NCI-H2107 treated with DMSO at 0.1 percent for 48 hours (cell line): Measurements from ENCODE around the gene IRF2BP1.
A peak's percentile ranks its signal among the peaks of the same experiment; 100 is the strongest.

Experiments
- DNase-seq: peaks from one replicate; lab custom pipeline; 2025; ENCODE audit not compliant: unreplicated experiment; lab: John Stamatoyannopoulos, UW

The IRF2BP1 gene

GRCh38 chr19:45885556-45886426 lies at the start of gene IRF2BP1:
IRF2BP1 (minus strand) TSS chr19:45886141; CDS start chr19:45885774, 367 bp downstream.
- peak; percentile 52 for DNase-seq

- DNase-seq, result no peak
These were observed 49.3 kb upstream of the IRF2BP1 start for GRCh38 chr19:45935267-45935666.

GRCh38 chr19:45934551-45935230 lies 48.8 kb upstream of the IRF2BP1 start:
- no peak for DNase-seq

- DNase-seq, result no peak
These were observed 47.8 kb upstream of the IRF2BP1 start for GRCh38 chr19:45933759-45934158.

GRCh38 chr19:45931055-45931454 lies 45.1 kb upstream of the IRF2BP1 start:
- no peak for DNase-seq

- no peak for DNase-seq
These were observed 43.3 kb upstream of the IRF2BP1 start for GRCh38 chr19:45929247-45929646.

GRCh38 chr19:45927565-45928261 lies 41.8 kb upstream of the IRF2BP1 start:
- peak; percentile 65 for DNase-seq

- DNase-seq, result no peak
These were observed 39.0 kb upstream of the IRF2BP1 start for GRCh38 chr19:45924891-45925447.

GRCh38 chr19:45922281-45922680 lies 36.3 kb upstream of the IRF2BP1 start:
- DNase-seq, result no peak

GRCh38 chr19:45920458-45920857 lies 34.5 kb upstream of the IRF2BP1 start:
- no peak for DNase-seq

- no peak for DNase-seq
These were observed 33.7 kb upstream of the IRF2BP1 start for GRCh38 chr19:45919678-45920077.

GRCh38 chr19:45918721-45919120 lies 32.8 kb upstream of the IRF2BP1 start:
- no peak for DNase-seq

- DNase-seq, result no peak
These were observed 31.6 kb upstream of the IRF2BP1 start for GRCh38 chr19:45917421-45918091.

- no peak for DNase-seq
These were observed 28.2 kb upstream of the IRF2BP1 start, which contains the start of gene NANOS2 for GRCh38 chr19:45913874-45914830. NANOS2 (minus strand) TSS chr19:45914778; CDS start chr19:45914693, 85 bp downstream.

- no peak for DNase-seq
These were observed 25.4 kb upstream of the IRF2BP1 start for GRCh38 chr19:45911291-45911690.

GRCh38 chr19:45908956-45909355 lies 23.0 kb upstream of the IRF2BP1 start:
- no peak for DNase-seq

- DNase-seq, result no peak
These were observed 20.3 kb upstream of the IRF2BP1 start for GRCh38 chr19:45906221-45906620.

GRCh38 chr19:45905011-45905410 lies 19.1 kb upstream of the IRF2BP1 start:
- no peak for DNase-seq
